ENCODE data around the gene NT5C3B.
"Not testable (repeated sequence)": the region's sequence is repeated elsewhere in the genome, so short reads cannot be mapped to it uniquely, and the experiment has no call there.

Gene NT5C3B

DNA sequence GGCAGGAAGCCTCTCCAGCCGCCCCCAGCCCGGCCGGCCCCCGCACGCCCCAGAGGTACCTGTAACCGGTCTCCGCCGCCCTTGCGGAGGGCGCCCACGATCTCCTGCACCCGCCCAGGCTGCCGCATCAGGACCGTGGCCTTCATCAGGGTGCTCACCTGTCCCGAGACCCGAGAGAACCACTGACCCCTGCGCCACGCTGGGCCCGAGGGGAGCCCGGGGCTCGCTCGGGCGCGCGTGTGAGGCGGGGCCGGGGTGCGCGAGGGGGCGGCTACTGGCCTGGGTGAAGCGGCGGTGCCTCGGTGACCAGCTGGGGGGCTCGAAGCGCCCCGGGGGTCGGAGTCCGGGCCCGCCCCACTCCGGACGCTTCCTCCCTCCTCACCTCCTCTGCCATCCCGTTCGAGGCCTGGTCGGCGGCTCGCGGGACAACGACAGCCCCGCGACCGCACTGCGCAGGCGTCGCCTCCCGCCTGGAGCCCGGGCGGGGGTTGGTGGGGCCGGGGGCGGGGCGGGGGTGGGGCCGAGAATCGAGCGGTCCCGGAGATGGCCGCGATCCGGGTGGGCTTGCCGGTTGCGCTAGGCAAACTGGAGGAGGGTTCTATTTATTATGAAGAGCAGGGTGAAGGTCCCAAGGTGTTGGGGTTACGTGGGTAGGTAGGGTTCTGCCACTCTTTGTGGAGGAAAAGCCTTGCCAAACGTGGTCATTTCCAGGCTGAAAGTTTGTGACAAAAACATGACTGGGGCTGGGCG is at the start of gene NT5C3B:
NT5C3B (minus strand) TSS at position 433 of the 750 bp plus-strand sequence; CDS start at position 394, 39 bp downstream.
- no peak for TF ChIP-seq CTCF (conservative IDR thresholded peaks at IDR 0.05; ENCODE audit: low read depth, low read length)
- no peak for DNase-seq (ENCODE audit: low read depth)
- peak within 1 kb of the TSS; percentile 69 for H3K4me3 ChIP-seq (ENCODE audit: low read length)

GRCh38 chr17:41885733-41886132 is 49.7 kb upstream of the NT5C3B start:
- no peak for DNase-seq (ENCODE audit: low read depth)
- peak; percentile 17 for TF ChIP-seq CTCF (conservative IDR thresholded peaks at IDR 0.05; ENCODE audit: low read depth, low read length)
- no peak overlapping the region for H3K4me3 ChIP-seq (ENCODE audit: low read length)

GRCh38 chr17:41882756-41883155 is 46.7 kb upstream of the NT5C3B start:
- no peak for TF ChIP-seq CTCF (conservative IDR thresholded peaks at IDR 0.05; ENCODE audit: low read depth, low read length)
- no peak for DNase-seq (ENCODE audit: low read depth)
- H3K4me3 ChIP-seq (ENCODE audit: low read length), result no peak overlapping the region

- no peak for DNase-seq (ENCODE audit: low read depth)
- TF ChIP-seq CTCF (conservative IDR thresholded peaks at IDR 0.05; ENCODE audit: low read depth, low read length), result no peak
- no peak overlapping the region for H3K4me3 ChIP-seq (ENCODE audit: low read length)
These were observed 44.1 kb upstream of the NT5C3B start for GRCh38 chr17:41880130-41880529.

GRCh38 chr17:41874293-41874670 is 38.2 kb upstream of the NT5C3B start:
- H3K4me3 ChIP-seq (ENCODE audit: low read length); DNase-seq (ENCODE audit: low read depth): not testable (repeated sequence)

DNA sequence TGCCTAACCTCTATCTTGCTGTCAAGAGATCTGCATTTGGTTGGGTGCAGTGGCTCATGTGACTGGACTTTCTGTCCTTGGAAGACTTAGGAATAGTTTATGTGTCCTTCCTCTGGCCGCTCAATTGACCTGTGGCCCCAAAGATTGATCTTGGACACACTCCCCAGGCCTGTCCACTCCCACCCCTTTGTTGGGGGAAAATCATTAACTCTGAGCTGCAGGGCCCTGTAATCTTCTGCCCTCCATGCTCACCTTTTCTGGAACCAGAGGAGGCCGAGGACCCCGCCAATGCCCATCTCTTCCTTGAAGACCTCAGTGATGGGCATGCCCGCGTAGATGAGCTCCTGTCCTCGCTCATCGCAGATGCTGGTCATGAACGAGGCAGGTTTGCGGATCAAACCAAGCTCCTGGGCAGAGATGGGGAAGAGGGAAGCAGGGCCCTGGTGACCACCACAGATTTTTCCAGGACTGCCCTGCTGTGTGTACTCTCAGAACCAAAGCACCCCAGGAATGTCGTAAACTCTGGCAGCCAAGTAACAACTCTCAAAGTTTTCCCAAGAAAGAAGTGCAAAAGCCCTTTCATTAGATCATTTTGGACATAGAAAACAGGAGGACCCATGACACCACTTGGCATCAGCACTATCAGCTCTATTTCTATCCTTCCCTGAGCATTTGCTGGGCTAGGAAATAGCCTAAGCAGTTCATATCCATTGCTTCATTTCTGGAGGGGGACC is 37.7 kb upstream of the NT5C3B start:
- DNase-seq (ENCODE audit: low read depth), result no peak
- no peak overlapping the region for H3K4me3 ChIP-seq (ENCODE audit: low read length)
- no peak for TF ChIP-seq CTCF (conservative IDR thresholded peaks at IDR 0.05; ENCODE audit: low read depth, low read length)

DNA sequence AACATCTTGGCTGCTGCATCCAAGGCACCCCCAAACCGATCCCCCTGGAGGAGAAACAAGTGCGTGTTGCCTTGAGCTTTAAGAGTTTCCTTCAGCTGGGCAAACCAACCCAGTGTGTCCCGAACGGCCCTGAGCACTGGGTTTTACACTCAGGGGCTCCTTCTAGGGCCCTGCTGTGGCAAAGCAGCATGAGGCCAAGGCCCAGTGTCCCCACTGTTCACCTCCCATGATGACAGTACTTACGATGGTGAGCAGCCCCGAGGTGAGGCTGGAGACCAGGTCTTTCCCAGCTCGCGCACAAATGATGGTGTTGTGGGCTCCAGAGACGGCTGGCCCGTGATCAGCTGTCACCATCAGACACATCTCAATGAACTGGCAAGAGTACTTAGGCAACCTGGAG is 35.8 kb upstream of the NT5C3B start:
- DNase-seq (ENCODE audit: low read depth), result no peak
- no peak overlapping the region for H3K4me3 ChIP-seq (ENCODE audit: low read length)
- no peak for TF ChIP-seq CTCF (conservative IDR thresholded peaks at IDR 0.05; ENCODE audit: low read depth, low read length)

All from retinal pigment epithelial cell (primary cell).